HEK293T (cell line): ENCODE measurements around the gene ANKRD33B.

Experiments
- CTCF ChIA-PET: fragments of 350-600 bp; formaldehyde crosslinking; extraction: SDS; loops from one replicate; lab custom pipeline; 2021; ENCODE audit warnings: antibody characterized with exemption, inconsistent platforms; lab: Yijun Ruan, JAX
- POLR2A ChIA-PET: fragments of 350-600 bp; formaldehyde crosslinking; extraction: SDS; loops from one replicate; lab custom pipeline; 2020; ENCODE audit warnings: antibody characterized with exemption, inconsistent platforms; lab: Yijun Ruan, JAX
- DNase-seq: peaks from one replicate; pipeline ENCODE4 v3.0.0; 2012; ENCODE audit warnings: mixed read lengths; ENCODE audit errors: extremely low spot score
- ARNT ChIP-seq: fragments of 450-650 bp; IDR thresholded peaks from 2 replicates; pipeline ENCODE4 v1.6.1; 2017; ENCODE audit warnings: mild to moderate bottlenecking
- BHLHE40 ChIP-seq: fragments of 450-650 bp; IDR thresholded peaks from 2 replicates; pipeline ENCODE4 v1.6.1; 2016; ENCODE audit warnings: mild to moderate bottlenecking, moderate library complexity, borderline replicate concordance
- CTBP1 ChIP-seq: fragments of 450-650 bp; IDR thresholded peaks from 2 replicates; pipeline ENCODE4 v1.6.1; 2016; ENCODE audit warnings: borderline replicate concordance
- ELF4 ChIP-seq: fragments of 450-650 bp; IDR thresholded peaks from 2 replicates; pipeline ENCODE4 v1.6.1; 2017; ENCODE audit warnings: antibody characterized with exemption
- FOXA1 ChIP-seq: fragments of 450-650 bp; IDR thresholded peaks from 2 replicates; pipeline ENCODE4 v1.6.1; 2016; ENCODE audit warnings: mild to moderate bottlenecking
- FOXK2 ChIP-seq: fragments of 450-650 bp; IDR thresholded peaks from 2 replicates; pipeline ENCODE4 v1.6.1; 2016; ENCODE audit warnings: mild to moderate bottlenecking
- FOXM1 ChIP-seq: fragments of 450-650 bp; IDR thresholded peaks from 2 replicates; pipeline ENCODE4 v1.6.1; 2017; ENCODE audit warnings: mild to moderate bottlenecking, borderline replicate concordance
- HDGF ChIP-seq: fragments of 450-650 bp; IDR thresholded peaks from 2 replicates; pipeline ENCODE4 v1.6.1; 2017; ENCODE audit warnings: antibody characterized with exemption, borderline replicate concordance
- L3MBTL2 ChIP-seq: fragments of 450-650 bp; conservative IDR thresholded peaks from 2 replicates; pipeline ENCODE4 v1.6.1; 2016; ENCODE audit warnings: mild to moderate bottlenecking
- LEF1 ChIP-seq: fragments of 450-650 bp; IDR thresholded peaks from 2 replicates; pipeline ENCODE4 v1.6.1; 2017; ENCODE audit warnings: mild to moderate bottlenecking, borderline replicate concordance
- NFRKB ChIP-seq: fragments of 450-650 bp; IDR thresholded peaks from 2 replicates; pipeline ENCODE4 v1.6.1; 2016; ENCODE audit warnings: mild to moderate bottlenecking, moderate library complexity
- SP1 ChIP-seq: fragments of 450-650 bp; IDR thresholded peaks from 2 replicates; pipeline ENCODE4 v1.6.1; 2017
- SUZ12 ChIP-seq: fragments of 450-650 bp; IDR thresholded peaks from 2 replicates; pipeline ENCODE4 v1.6.1; 2016; ENCODE audit warnings: mild to moderate bottlenecking
- TARDBP ChIP-seq: fragments of 450-650 bp; IDR thresholded peaks from 2 replicates; pipeline ENCODE4 v1.6.1; 2016
- ZNF384 ChIP-seq: fragments of 450-650 bp; IDR thresholded peaks from 2 replicates; pipeline ENCODE4 v1.6.1; 2016
- TF ChIP-seq, protein P1 (sequence below): fragments of 450-650 bp; IDR thresholded peaks from 2 replicates; pipeline ENCODE4 v1.6.1; 2016

Gene ANKRD33B

DNA sequence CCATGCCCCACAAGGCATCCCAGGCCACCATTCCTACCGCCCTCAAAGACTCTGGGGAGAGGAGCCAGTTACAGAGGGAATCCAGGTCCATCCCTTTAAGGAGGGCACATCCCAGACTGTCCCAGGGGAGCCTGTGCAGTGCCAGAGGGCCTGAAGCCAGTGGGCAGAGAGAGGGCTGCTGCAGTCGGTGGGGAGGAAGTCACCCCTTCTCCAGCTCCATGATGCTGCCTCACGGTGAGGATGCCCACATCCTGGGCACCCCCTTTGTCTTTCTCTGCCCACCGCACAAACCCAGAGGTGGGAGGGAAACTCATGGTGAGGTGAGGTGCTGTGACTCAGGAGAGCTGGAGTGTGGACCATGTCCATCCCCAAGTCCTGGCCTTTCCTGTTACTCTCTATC lies 26.2 kb upstream of the ANKRD33B start:
- ChIA-PET CTCF (interaction anchor here (2.3 kb wide), 1 partner anchor 9 kb away, joined by 6 read pairs; no protein-coding TSS in a partner anchor), POLR2A (no interaction called here)
- DNase-seq: no peak
- TF ChIP-seq LEF1 (no peak), FOXM1 (no peak), FOXA1 (no peak), BHLHE40 (no peak), CTBP1 (no peak), SP1 (no peak), ZNF384 (no peak), ARNT (no peak), HDGF (no peak), FOXK2 (no peak), TARDBP (no peak), NFRKB (no peak), L3MBTL2 (no peak), ELF4 (no peak), SUZ12 (no peak)
- TF ChIP-seq, protein P1, sequence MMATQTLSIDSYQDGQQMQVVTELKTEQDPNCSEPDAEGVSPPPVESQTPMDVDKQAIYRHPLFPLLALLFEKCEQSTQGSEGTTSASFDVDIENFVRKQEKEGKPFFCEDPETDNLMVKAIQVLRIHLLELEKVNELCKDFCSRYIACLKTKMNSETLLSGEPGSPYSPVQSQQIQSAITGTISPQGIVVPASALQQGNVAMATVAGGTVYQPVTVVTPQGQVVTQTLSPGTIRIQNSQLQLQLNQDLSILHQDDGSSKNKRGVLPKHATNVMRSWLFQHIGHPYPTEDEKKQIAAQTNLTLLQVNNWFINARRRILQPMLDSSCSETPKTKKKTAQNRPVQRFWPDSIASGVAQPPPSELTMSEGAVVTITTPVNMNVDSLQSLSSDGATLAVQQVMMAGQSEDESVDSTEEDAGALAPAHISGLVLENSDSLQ: no peak

DNA sequence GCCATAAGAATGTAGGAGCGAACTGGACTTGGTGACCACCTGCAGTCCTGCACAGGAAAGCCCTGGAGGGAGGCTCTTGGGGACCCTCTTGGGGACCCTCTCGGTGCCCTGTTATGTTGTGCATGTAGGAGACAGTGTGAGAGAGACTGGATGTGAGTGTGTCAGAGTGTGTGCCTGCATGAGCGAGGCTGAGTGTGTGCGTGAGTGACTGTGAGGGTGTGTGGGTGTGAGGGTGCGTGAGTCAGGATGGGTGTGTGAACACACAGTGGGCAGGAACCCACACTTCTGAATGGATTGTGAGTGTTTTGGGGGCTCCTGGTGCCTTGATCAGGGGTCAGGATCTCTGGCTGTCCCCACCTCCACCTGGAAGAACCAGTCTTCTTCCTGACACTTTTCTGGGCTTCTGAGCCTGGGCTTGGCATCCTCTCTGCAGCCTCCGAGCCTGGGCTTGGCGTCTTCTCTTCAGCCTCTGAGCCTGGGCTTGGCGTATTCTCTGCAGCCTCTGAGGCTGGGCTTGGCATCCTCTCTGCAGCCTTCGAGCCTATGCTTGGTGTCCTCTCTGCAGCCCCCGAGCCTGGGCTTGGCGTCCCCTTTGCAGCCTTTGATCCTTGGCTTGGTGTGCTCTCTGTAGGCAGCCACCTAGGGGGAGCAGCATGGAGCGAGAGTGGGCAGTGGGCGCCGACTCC lies 25.6 kb upstream of the ANKRD33B start:
- no peak for DNase-seq
- CTCF ChIA-PET: interaction anchor here (2.3 kb wide), 1 partner anchor 10 kb away, joined by 6 read pairs; no protein-coding TSS in a partner anchor
- POLR2A ChIA-PET: no interaction called here
- TF ChIP-seq NFRKB (no peak), ELF4 (no peak), CTBP1 (no peak), L3MBTL2 (no peak), LEF1 (no peak)

DNA sequence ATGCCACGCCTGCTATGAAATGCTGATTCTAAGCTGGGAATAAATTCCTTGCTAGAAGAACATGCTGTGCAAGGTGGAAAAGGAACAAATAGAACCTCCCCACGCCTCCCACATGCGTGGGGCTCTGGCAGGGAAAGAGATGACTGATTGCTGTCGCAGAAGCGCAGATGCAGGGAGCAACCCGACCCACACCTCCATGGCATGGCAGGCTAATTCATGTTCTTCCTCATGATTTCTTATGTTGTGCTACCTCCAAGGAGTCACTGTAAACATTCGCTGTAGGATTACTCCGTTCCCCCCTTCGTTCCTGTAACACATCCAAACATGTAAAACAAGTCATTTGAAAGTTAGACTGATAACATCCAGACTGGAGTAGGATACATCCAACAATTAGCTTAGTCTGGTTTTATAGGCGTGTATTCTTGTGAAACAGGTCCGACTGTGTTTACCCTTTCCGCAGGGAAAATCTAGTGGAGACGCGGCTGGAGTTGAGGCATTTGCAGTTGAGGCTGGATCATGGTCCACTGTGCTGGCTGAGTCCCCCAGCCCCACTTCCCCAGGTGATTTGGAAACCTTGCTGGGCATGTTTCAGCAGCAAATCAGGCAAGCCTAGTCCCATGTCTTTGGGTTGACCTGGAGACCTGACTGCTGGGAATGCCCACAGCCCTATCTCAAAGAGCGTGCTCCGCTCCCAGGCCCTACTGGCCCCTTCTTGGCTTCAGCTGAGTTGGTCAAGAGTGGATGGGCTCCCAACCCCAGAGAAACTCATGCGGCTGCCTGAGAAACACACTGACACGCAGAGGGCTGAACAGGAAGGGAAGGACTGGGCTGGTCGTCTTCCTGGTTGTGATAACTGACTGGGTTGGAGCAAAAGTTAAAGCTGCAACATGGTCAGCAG lies 24.8 kb upstream of the ANKRD33B start:
- CTCF ChIA-PET: interaction anchor here (2.3 kb wide), 1 partner anchor 10 kb away, joined by 6 read pairs; no protein-coding TSS in a partner anchor
- TF ChIP-seq FOXM1: no peak
- TF ChIP-seq LEF1: no peak
- TF ChIP-seq FOXK2: no peak
- no peak for TF ChIP-seq NFRKB
- TF ChIP-seq, protein P1: no peak
- no peak for TF ChIP-seq ARNT
- no peak for TF ChIP-seq FOXA1
- no peak for TF ChIP-seq SP1
- TF ChIP-seq ELF4: no peak
- no peak for TF ChIP-seq HDGF
- no peak for TF ChIP-seq BHLHE40
- no peak for TF ChIP-seq SUZ12
- no peak for TF ChIP-seq CTBP1
- TF ChIP-seq TARDBP: no peak
- no peak for TF ChIP-seq ZNF384
- TF ChIP-seq L3MBTL2: no peak
- POLR2A ChIA-PET: no interaction called here

DNA sequence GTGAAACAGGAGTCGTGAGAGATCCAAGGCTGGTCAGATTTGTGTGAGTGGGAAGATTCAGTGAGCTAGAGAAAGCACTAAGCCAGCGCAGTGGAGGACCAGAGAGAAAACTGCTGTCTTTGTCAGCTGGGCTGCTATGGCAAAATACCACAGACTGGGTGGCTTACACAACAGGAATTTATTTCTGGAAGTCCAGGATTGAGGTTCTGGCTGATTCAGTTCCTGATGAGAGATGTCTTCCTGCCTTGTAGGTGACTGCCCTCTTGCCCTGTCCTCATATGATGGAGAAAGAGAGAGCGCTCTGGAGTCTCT lies 24.2 kb upstream of the ANKRD33B start:
- ChIA-PET POLR2A (no interaction called here), CTCF (no interaction called here)
- TF ChIP-seq LEF1 (no peak), NFRKB (no peak), SUZ12 (no peak), CTBP1 (no peak), FOXK2 (no peak), ELF4 (no peak), ARNT (no peak), HDGF (no peak), FOXM1 (no peak), SP1 (no peak), FOXA1 (no peak), BHLHE40 (no peak), ZNF384 (no peak)
- DNase-seq: no peak

More for the DNA sequence above, 24.8 kb upstream of the ANKRD33B start:
- no peak for DNase-seq

DNA sequence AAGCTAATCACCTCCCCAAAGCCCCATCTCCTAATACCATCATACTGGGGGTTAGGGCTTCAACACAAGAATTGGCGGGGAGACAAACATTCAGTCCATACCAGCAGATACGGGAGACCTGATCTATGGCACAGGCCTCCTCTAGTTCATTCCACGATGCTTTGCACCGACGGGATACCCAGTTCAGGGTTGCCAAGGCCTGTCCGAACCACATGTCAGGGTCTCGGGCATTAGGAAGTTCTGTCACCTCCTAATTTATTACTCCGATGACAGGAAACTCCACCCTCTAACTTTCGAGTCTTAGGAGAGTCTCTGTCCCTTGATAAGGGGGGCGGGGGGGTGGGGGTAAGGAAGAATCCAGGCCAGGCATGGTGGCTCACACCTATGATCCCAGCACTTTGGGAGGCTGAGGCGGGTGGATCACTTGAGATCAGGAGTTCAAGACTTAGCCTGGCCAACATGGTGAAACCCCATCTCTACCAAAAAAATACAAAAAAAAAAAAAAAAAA lies 23.8 kb upstream of the ANKRD33B start:
- TF ChIP-seq L3MBTL2 (no peak), HDGF (no peak), CTBP1 (no peak), ARNT (no peak), TARDBP (no peak), FOXK2 (no peak), ELF4 (no peak), BHLHE40 (no peak), NFRKB (no peak), FOXM1 (no peak), SP1 (no peak), ZNF384 (no peak)
- TF ChIP-seq, protein P1: no peak
- POLR2A ChIA-PET: no interaction called here
- no peak for DNase-seq
- CTCF ChIA-PET: no interaction called here
